Peyer's patch (tissue), 4 donors: ENCODE results near the gene CERKL. TPM values are rescaled to one million over a fixed set of nuclear protein-coding genes. Genes with fewer than 3 reads are reported as not detected.

ENCODE experiments used
- DNase-seq, 3 donors: peaks; one replicate each; pipeline ENCODE4 v3.0.0-alpha.2; 2017 to 2019
- H3K27ac ChIP-seq, 4 donors: fragments of 200-600 bp; sonication (generic); one replicate each; pipeline ENCODE4 v1.5.1; 2016 to 2019
- H3K27me3 ChIP-seq, 2 donors: fragments of 200-600 bp; sonication (generic); one replicate each; pipeline ENCODE4 v1.5.1; 2019
- H3K36me3 ChIP-seq, 3 donors: fragments of 200-600 bp; sonication (generic); one replicate each; pipeline ENCODE4 v1.5.1; 2016 to 2019
- H3K4me1 ChIP-seq, 4 donors: fragments of 200-600 bp; sonication (generic); one replicate each; pipeline ENCODE4 v1.5.1; 2016 to 2019
- H3K4me3 ChIP-seq, 4 donors: fragments of 200-600 bp; sonication (generic); 1 replicate in 3 of 4; 2 replicates in 1 of 4; pipeline ENCODE4 v1.5.1; 2016 to 2019; ENCODE audit warnings: mild to moderate bottlenecking in 1 of 4
- H3K9me3 ChIP-seq, 4 donors: fragments of 200-600 bp; sonication (generic); one replicate each; pipeline ENCODE4 v1.5.1; 2016 to 2019; ENCODE audit warnings: mild to moderate bottlenecking in 1 of 4
- POLR2A ChIP-seq, 2 donors: fragments of 450-650 bp; IDR thresholded peaks; one replicate each; pipeline ENCODE4 v1.5.1; 2017; ENCODE audit warnings: antibody characterized with exemption in 2 of 2, mild to moderate bottlenecking in 2 of 2, moderate library complexity in 2 of 2
- total RNA-seq, 4 donors: library from RNA; depleted of rRNA; stranded (reverse); fragments of >200 nt; gene quantifications; one replicate each; pipeline ENCODE4 v1.1.0, GENCODE V29; 2016
- TF ChIP-seq, protein P1 (sequence below), 6 experiments: fragments of 450-650 bp in 4 of 6; fragments of 200-600 bp in 2 of 6; sonication (generic) in 1 of 6; IDR thresholded peaks; one replicate each; pipeline ENCODE4 v1.5.1; 2017 to 2019; ENCODE audit warnings: antibody characterized with exemption in 6 of 6, mild to moderate bottlenecking in 3 of 6, moderate library complexity in 1 of 6

The CERKL gene
- total RNA-seq, 4 donors from 2014 or later, result 1.6 to 5.0 (median 1.7) TPM; not detected in 1

DNA sequence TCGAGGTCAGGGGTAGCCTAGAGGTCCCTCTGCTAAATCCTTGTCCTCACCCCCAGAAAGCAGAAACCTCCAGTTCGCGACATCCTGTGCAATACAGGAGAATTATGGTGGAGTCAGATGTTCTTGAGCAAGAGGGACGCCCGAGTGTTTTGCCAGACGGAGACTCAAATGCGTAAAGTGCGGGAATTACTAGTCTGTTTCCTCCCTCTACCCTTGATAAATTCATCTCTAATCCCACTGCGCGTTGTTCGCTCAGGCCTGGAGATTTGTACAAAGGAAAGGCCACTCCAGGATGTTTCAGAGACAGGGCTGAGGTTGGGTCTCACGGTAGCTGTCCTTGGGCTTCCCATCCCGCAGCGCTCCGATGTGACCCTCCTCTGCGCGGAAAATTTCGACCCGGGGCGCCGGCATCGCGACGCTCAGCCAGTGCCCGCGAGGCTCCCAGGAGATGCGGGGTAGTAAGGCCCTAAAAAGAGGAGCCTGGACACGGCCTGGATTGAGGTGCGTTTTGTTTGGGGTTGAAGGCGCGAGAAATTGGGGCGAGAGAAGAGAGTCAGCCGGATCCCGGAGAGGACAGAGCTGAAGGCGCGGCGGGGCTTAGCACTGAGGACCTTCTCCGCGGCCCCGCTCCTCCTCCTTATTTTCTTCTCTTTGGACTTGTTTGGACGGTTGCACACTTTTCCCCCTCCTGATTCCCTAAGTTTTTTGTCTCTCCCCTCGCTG lies 26.1 kb upstream of the CERKL start:
- Histone ChIP-seq H3K9me3 (no peaks in the 10 kb centered on the region), H3K4me3 (peak overlapping the region in 3 of 4 donors; percentile 20 to 35 (median 23)), H3K4me1 (peaks cover 0 to 26% (median 8%) of the 10 kb centered on the region in 4 donors), H3K36me3 (no peaks in the 10 kb centered on the region), H3K27ac (no peak overlapping the region), H3K27me3 (peaks cover 0 to 70% of the 10 kb centered on the region in 2 donors)
- no peak for DNase-seq
- TF ChIP-seq, protein P1, sequence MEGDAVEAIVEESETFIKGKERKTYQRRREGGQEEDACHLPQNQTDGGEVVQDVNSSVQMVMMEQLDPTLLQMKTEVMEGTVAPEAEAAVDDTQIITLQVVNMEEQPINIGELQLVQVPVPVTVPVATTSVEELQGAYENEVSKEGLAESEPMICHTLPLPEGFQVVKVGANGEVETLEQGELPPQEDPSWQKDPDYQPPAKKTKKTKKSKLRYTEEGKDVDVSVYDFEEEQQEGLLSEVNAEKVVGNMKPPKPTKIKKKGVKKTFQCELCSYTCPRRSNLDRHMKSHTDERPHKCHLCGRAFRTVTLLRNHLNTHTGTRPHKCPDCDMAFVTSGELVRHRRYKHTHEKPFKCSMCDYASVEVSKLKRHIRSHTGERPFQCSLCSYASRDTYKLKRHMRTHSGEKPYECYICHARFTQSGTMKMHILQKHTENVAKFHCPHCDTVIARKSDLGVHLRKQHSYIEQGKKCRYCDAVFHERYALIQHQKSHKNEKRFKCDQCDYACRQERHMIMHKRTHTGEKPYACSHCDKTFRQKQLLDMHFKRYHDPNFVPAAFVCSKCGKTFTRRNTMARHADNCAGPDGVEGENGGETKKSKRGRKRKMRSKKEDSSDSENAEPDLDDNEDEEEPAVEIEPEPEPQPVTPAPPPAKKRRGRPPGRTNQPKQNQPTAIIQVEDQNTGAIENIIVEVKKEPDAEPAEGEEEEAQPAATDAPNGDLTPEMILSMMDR (IDR thresholded peaks at IDR 0.05), result no peak
- TF ChIP-seq POLR2A (IDR thresholded peaks at IDR 0.05), result no peak

DNA sequence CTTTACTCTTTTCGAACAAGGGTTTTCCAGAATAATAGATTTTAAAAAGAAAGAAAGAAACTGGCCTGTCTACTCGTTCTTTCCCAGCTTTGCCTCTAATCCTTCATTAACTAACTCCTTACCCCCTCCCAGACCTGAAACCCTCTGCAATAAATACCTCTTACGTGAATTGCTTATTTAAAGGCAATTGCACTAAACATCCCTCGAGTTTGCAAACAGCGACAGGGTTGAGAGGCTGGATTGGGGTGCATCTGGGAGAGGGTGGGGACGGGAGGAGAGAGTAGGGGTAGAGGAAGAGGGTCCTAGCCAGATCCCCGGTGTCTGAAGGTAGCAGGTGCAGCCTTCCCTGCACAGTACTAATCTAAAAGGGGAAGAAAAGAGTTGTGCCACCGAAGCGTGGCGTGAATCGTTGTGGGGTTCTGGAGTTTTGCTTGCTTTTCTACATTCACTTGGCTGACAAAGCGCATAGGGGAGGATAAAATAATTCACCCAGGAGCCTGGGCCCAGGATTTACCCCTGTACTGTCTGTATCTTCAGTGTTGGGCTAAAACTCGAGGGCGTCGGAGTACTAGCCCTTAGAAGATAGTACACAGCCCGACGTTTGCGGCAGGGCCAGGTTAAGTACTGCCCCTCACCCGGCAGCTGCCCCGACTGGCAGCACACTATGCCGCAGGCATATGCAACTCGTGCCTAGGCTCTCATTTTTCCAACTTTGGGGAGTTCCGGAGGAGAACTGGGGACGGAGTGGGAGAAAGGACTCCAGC lies 25.3 kb upstream of the CERKL start:
- H3K27me3 ChIP-seq, result peaks cover 0 to 75% of the 10 kb centered on the region in 2 donors
- no peaks in the 10 kb centered on the region for H3K9me3 ChIP-seq
- H3K4me1 ChIP-seq, result peaks cover 0 to 26% (median 8%) of the 10 kb centered on the region in 4 donors
- no peaks in the 10 kb centered on the region for H3K36me3 ChIP-seq
- H3K4me3 ChIP-seq, result no peak overlapping the region
- no peak for DNase-seq
- TF ChIP-seq POLR2A (IDR thresholded peaks at IDR 0.05), result no peak
- TF ChIP-seq, protein P1 (IDR thresholded peaks at IDR 0.05), result no peak
- no peak overlapping the region for H3K27ac ChIP-seq

DNA sequence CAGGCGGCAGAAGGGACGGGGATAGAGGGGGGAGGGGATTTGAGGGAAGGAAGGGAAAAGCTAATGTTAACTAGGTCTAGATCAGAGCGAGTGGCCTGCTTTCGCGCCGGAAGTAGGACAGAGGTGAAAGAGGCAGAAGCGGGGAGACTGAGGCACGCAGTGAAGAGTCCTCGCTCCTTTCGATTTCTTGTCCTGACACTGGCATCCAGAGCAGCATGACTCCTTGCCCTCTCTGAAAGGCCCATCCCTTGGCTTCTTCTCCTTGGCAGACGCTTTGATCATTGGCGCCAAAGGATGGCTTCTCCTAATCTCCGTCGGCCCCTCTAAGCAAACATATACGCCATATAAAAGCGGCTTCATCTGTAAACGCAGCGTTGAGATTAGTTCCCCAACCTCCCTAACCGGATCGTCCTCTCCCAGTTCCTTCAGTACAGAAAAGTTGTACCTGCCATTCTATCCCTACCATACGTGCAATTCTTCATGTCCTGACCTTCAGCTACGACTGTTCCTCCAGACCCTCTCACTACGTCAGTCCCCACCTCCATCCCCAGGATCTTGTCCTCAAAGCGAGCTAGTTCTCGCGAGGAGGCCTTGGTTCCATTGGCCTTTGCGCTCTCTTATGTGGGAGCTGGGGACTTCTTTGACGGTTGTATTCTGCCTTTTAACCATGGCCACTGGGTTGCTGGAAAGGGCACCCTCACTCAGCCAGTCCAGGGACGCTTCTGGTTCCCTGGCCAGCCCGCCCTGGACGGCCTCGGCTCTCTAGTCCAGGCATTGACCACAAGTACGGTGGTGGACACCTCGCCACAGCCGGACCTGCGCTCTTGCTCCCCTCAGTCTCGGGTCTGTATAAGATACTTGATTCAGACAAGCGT lies 24.3 kb upstream of the CERKL start:
- no peak for DNase-seq
- Histone ChIP-seq H3K36me3 (no peaks in the 10 kb centered on the region), H3K4me3 (peak overlapping the region in 2 of 4 donors; percentile 26 to 33), H3K27me3 (peaks cover 0 to 75% of the 10 kb centered on the region in 2 donors), H3K27ac (no peak overlapping the region), H3K9me3 (no peaks in the 10 kb centered on the region), H3K4me1 (peaks cover 0 to 26% (median 8%) of the 10 kb centered on the region in 4 donors)
- no peak for TF ChIP-seq POLR2A (IDR thresholded peaks at IDR 0.05)
- TF ChIP-seq, protein P1 (IDR thresholded peaks at IDR 0.05), result no peak

DNA sequence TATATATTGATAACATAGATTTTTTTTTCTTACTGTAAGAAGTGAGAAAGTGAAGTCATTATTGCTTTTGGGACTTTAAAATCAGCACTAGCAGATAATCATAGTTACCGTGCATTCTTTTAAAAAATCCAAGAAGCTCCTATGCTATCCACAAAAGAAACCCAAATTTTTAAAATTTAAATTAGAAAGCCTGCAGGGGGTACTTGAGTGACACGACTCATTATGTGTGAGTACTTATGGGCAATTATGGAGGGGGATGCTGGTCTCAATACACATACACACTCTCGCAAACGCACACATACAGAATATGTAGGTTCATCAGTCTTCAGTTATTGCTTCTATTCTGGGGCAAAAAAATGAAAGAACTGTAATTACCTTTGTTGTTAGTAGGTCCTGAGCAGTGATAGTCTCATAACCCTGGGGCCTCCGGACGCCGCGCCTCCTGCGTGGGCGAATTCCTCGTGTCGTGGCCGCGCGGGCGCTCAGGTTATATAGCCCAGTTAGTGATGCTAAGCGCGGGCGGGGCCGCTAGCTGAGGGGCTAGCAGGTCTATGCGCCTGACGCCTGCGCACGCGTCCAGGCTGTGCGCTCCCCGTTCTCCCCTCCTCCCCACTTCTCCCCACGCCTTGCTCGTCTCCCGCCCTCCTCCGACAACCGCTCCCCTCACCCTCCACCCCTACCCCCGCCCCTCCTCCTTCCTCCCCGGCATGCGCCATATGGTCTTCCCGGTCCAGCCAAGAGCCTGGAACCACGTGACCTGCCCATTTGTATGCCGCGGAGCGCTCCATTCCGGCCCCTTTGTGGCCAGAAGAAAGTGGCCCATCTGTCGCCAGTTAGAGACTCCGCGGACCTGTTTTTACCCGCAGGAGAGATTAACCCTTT lies 23.4 kb upstream of the CERKL start, which contains the start of gene NEUROD1:
Gene NEUROD1 (minus strand): TSS at position 463 of the 882 bp plus-strand sequence. CDS start 1,657 bp downstream, outside the sequence.
- peaks cover 0 to 71% of the 10 kb centered on the region in 2 donors for H3K27me3 ChIP-seq
- peaks cover 0 to 26% (median 8%) of the 10 kb centered on the region in 4 donors for H3K4me1 ChIP-seq
- TF ChIP-seq, protein P1 (IDR thresholded peaks at IDR 0.05), result no peak
- TF ChIP-seq POLR2A (IDR thresholded peaks at IDR 0.05), result no peak
- no peak within 1 kb of the TSS for H3K27ac ChIP-seq
- peak in 1 of 3 donors; percentile 52 for DNase-seq
- H3K4me3 ChIP-seq, result peak within 1 kb of the TSS in 2 of 4 donors; percentile 26 to 33
- no peaks in the 10 kb centered on the region for H3K36me3 ChIP-seq
- no peaks in the 10 kb centered on the region for H3K9me3 ChIP-seq
